ENCODE measurements around the gene A2M.

DNA sequence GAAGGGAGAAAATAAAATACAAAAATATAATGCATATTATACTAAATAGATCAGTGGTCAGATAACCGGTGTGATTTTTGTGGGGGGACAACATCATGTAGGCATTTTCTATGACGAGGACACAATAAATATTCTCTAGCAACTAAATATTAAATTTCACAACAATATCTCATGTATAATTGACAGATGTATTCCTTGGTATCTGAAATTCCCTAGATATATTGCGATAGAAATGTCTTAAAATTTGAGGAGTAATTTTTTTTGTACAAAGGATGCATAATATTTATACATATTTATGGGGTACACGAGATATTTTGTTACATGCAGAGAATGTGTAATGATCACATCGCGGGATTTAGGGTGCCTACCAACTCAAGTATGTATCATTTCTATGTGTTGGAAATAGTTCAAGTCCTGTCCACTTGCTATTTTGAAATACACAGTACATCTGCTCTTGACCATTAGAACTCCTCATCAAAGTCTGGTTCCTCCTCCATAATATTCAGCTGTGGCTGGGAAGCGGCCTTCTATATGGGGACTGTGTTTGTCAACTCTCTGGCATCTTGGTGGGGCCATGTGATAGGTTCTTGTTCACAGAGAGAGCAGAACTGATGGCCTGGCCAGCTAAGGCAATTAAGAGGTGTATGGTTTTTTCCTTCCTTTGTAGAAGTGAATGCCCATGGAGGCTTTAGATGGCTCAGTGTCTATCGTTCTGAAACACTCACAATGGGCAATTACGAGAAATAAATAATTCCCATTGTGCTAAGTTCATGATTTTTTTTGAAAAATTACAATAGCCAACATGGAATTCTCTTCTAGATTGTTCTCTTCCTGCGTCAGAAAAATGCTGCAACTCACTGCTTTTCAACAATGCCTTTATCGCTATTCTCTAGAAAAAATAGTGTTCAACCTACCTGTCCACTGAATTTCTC, 8.8 kb downstream of the A2M start:
- TF ChIP-seq CTCF (IDR thresholded peaks at IDR 0.05 in 8 of 11, conservative IDR thresholded peaks at IDR 0.05 in 3 of 11) (no peak), POLR2A (IDR thresholded peaks at IDR 0.05) (no peak), POLR2AphosphoS5 (IDR thresholded peaks at IDR 0.05) (no peak)

All from spleen (tissue), 7 donors.